HG03565 (cell line): ENCODE results near the gene LNX1.
"Not testable (repeated sequence)": the region's sequence is repeated elsewhere in the genome, so short reads cannot be mapped to it uniquely, and the experiment has no call there.

Experiments used
- ATAC-seq: cut with Tn5 transposase; IDR thresholded peaks from one replicate; pipeline ENCODE4 v1.9.1; 2021; ENCODE audit warnings: mild to moderate bottlenecking, moderate library complexity; ENCODE audit not compliant: unreplicated experiment

Gene LNX1

GRCh38 chr4:53409479-53409878, 181.8 kb downstream of the LNX1 start:
- not testable (repeated sequence) for ATAC-seq
